Stimulated activated CD4-positive, alpha-beta T cell treated with anti-CD3 and anti-CD28 coated beads, Interleukin-4, amount 100 ng/mL, for 4 hours (primary cell): ENCODE measurements around the gene NAB2.

Experiments
- DNase-seq, 2 experiments: peaks; one replicate each; pipeline ENCODE4 v3.0.0-alpha.2; 2020

Gene NAB2

DNA sequence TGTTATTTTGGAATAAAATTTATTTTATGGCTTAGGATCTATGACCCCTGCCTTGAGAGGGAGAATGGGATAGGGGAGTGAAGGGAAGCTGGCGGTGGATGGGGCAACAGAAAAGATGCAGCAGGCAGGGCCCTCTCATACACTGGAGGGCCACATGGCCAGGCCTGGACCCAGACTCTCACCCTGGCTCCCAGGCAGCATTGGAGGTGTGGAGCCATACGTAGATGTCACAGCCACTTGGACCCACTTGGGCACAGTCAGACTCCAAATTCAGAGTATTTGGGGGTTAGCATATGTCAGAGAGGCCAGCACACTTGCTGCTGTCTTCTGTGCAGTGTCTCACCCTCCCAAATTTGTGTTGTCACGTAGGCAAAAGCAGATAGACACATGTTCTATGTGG lies 6.5 kb downstream of the NAB2 start:
- no peak for DNase-seq

DNA sequence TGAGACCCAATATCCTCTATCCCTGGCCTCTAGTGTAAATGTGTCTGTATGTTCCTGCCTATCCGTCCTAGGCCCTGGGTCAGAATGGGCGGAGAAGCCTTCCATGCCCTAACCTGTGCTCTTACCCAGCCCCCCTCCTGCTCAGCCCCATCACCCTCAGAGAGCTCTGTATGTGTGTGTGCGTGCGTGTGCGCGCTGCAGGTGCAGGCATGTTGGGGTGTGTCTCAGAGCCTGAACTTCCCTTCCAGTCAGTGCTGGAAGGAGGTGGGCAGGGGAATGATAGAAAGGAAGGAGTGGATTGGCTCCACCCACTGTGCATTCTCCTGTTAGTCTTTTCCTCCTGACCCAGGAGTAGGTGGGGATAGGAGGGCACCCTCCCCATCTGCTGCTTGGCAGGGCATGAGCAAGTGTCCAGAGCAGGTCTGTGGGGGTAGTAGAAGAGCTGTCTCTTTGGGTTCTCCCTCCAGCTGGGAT lies 7.2 kb downstream of the NAB2 start:
- DNase-seq, result no peak

- DNase-seq, result no peak
Measured at GRCh38 chr12:57096748-57097553, 8.0 kb downstream of the NAB2 start.

DNA sequence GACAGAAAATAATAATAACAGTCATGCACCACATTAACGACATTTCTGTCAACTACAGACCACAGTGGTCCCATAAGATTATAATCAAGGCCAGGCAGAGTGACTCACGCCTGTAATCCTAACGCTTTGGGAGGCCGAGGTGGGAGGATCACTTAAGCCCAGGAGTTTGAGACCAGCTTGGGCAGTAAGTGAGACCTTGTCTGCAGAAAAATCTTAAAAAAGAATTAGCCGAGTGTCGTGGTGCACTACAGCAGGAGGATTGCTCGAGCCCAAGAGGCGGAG lies 8.6 kb downstream of the NAB2 start:
- no peak for DNase-seq

DNA sequence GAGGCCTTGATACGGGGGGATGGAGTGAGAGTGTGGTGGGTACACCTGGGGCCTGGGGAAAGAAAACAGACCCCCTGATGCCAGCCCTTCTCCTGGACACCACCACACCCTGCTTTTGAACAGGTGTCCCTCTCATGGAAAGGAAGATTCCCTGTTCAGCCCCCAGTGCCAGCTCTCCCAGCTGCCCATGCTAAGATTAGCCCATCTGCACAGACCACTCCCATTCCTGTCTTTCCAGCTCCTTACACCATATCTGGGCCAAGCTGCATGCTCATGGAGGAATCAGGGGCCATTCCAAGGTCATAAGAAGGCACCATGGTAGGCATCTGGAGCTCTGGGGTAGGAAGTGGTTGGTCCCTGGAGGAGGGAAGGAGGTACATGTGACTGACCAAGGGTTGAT lies 9.6 kb downstream of the NAB2 start:
- DNase-seq, result no peak

GRCh38 chr12:57099047-57099714 lies 10.3 kb downstream of the NAB2 start:
- DNase-seq, result no peak

DNA sequence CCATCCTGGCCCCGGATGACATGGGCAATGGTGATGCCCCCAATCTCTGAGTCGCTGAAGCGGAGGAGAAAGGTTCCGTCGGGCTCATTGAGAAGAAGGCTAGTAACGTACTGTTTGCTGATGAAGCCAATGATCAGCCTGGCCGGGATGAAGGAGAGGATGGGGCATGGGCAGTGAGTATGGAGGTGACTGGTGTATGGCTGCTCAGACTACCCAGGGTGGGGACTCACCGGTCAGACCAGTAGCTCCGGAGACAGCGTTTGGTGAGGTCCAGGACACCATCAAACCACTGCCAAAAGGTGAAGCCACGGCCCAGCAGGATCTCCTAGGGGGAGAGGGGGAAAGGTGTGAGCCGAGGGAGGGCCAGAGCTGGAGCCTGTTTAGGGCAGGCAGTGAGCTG lies 10.9 kb downstream of the NAB2 start:
- DNase-seq, result no peak

DNA sequence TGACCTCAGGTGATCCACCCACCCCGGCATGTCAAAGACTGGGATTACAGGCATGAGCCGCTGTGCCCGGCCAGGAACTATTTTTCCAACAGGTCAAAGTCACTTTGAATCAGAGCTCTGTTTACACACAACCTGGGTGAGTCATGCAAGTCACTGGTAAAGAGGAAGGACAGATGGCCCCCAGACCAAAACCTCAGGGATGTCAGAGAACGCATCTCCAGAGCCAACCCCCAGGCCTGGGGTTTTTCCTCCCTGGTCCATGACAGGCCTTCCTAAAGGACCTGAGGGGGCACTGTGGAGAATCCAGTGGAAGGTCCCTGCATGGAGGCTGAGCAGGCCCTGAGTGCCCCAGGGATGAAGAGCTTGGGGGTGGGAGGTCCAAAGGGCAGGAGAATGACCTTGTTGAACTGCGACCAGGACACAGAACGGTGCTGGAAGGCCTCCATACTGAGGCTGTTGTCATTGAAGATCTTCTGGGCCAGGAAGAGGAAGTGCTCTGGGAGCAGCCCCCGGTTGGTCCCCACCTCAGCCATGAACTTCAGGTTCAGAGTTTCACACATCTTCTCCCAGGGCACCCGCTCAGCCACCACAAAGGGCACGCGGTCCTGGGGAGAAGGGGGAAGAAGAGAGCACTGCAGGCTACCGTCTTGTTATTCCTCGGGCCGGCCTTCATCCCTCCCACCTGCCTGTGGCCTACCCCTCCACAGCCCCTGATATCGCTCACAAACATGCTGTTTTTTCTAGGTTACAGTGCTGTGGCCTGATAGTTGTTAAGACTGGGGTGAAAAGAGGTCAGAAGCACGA lies 13.2 kb downstream of the NAB2 start:
- no peak for DNase-seq

GRCh38 chr12:57103856-57104255 lies 14.9 kb downstream of the NAB2 start:
- DNase-seq, result no peak

DNA sequence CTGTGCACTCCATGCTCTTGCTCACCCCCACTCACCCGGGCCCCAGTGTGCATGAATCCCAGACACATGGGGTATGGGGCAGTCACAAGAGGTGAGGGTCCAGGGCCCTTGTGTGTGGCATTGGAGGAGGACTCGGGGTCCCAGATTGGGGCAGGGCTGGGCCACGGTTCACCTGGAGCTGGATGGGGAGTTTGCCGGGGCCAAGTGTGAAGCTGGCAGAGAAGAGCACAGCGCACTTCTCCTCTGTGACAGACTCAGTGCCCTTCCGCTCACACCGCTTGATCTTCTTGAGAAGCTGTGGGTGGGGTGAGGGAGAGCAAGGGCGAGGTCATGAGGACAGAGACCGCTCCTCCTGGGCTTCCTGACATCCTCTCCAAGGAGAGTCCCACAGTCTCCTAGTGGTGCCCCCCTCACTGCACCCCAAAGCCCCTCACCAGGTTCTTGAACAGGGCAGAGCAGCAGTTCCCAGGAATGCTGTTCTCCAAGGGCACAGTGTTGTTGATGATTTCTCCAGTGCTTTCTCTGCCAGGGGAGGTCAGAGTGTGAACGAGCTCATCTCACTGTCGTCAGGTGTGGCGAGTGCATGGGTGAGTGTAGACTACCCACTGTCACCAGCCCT lies 15.5 kb downstream of the NAB2 start:
- DNase-seq, result no peak

- DNase-seq, result no peak
Measured at GRCh38 chr12:57105011-57105753, 16.3 kb downstream of the NAB2 start.

DNA sequence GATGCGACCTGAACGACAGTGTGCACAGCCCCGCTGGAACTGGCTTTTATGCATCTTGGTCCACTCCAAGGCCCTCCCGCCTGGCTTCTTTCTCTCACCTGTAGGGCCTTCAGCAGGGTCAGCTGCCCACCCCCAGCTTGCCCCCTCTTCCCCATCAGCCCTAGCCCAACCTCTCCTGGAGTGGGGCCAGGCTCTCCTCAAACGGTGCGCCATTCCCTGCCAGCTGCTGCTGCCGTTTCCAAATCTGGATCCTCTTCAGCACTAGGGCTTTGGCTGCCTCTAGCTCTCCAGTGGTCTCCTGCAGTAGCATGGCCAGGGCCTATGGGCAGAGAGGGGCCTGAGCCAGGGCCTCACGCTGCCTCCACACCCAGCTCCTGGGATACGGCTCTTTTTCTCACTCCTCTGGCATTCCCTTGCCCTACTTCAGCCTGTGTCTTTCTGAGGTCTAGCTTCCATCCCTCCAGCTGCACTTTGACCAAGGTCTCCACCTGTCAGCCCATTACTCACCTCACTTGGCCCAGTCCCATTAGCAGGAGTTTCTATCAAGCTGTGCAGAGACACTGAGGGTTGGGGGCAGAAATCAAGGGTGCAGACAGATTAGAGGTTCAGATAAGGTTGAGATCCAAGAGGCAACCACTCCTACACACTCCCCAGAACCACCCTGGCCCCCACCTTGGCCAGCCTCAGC lies 17.3 kb downstream of the NAB2 start:
- DNase-seq, result no peak

DNA sequence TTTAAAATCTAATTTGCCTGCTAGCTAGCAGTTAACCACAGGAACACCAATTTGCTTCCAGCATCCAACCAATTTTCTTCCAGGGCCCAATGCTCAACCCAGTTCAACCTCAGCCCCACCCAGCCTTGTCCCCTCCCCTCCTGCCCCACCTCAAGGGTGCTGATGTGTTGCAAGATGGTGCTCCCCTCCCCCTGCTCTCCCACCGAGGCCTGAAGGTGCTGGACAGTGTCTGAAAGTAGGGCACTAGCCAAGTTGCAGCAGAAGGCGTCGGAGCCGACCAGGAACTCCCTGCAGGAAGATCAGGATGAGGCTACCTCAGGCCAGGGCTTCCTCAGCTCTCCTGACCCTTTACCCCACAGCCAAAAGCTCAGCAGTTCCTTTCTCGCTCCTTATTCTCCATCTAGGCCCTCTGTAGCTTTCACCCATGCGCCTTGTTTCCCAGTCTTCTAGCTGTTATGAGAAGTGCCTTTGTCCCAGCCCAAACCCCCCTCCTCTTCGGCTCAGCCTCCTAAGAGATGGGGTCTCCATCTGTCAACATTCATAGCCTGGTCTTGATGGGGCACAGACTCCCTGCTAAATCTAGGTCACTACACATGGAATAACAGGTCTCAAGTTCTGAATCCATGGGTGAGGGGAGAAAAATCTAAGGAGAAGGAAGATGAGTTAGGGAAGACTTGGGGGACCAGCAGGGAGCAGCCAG lies 18.7 kb downstream of the NAB2 start:
- DNase-seq, result no peak

- DNase-seq, result no peak
Measured at GRCh38 chr12:57109207-57110103, 20.5 kb downstream of the NAB2 start.

DNA sequence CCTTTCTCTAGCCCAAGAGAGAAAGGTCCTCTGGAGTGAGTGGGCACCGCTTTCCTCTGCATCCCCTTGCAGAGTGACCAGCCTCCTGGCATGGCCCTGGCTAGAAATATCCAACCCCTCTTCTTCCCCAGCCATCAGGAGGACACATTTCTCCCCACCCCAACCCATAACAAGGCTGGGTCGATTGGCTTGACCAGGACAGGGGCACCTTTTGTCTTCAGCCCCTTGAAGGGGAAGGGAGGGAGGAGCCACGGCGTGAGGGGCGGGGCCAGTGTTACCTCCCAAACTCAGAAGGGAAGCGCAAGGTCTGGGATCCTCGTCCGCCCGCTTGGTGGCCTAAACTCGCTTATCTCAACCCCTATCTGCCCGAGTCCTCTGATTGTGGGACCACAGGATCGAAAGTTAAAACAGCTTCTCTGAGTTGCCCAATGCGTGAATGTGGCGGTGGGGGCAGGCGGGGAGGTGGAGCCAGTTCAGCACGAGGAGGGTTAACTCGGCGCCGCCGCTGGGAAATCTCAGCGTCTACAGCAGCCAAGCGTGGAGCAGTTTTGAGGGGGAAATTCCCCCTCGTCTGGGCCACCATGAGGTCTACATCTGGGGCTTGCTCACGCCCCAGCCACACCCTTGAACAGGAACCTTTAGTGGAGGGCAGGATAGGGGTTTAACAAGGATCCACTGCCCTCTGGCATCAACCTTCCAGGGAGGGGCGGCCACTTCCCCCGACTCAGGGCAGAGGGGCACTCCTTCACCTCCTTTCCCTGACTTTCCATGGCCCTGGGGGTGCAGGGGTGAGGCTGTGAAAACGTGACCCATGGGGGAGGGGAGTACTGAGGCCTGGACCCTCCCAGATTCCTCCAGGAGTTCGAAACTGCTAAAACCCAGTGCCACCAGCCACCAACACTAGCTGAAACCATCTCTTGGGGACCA lies 21.5 kb downstream of the NAB2 start:
- DNase-seq, result peak; percentile 71 to 81

DNA sequence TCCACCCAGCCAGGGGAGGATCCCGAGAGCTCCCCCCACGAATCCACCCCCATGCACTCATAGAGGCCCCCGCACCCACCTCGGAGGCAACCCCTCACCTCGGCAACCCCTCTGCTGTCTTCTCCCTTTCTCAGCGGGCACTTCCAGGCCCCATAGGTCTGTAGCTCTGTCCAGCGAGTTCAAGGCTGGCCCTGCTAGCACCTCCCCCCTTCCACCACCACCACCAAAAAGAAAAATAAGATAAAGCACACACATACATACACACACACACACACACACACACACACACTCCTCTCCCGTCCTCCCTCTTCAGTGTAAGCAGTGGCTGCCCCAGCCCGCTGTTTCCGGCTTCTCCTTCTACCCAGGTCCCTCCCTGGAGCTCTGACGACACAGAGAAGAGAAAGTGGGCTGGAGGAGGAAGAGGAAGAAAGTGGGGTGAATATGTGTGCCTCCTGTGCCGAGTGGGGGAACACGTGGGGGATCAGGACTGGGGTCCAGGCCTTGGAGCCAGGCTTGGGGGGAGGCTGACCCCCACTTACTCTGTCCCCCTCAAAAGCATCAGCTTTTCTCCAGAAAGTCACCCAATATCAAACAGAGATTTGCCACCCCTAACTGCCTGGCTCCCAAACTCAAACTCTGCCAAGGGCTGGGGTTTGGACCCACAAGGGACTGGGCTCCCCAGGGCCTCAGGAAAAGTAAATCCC lies 22.3 kb downstream of the NAB2 start, which contains the start of gene STAT6:
TSS of gene STAT6 (minus strand) at position 332 of the 704 bp plus-strand sequence. CDS start 3,084 bp downstream, outside the sequence.
- peak; percentile 68 to 88 for DNase-seq

DNA sequence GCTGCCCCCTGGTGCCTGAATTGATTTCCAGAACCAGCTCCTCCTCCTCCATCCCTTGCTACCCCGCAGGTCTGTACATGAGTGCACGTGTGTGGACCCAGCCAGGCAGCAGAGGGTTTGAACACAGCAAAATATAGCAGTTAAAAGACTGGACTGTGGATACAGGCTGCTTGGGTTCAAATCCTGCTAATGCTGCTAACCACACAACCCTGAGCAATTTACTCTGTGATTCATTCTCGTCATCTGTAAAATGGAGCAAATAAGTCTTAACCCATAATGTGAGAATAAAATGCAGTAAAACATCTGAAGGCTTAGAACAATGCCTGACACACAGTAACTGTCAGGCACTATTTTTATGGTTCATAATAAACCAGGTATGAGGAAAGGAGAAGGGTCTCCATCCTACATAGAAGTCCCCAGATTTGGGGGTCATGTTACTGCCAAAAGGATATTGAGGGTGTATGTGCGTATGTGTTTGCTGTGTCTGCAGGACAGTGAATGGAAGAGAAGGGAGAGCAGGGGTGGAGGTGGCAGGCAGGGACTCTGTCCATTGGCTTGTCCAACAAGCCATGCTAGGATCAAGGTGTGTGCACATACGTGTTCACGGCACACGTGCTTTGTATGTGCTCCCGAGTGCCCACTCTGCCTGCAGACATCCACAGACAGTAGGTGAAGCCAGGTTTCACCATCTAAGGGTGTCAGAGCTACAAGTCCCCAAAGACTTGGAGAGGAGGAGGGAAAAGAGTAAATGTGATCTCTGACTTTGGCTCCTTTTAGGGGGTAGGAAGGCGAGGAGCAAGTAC lies 23.8 kb downstream of the NAB2 start:
- no peak for DNase-seq
